Adrenal gland (tissue), 12 donors: Measurements from ENCODE around the gene SRPK2. TPM values are rescaled to one million over a fixed set of nuclear protein-coding genes. Genes with fewer than 3 reads are reported as not detected.
"Not testable (repeated sequence)": the region's sequence is repeated elsewhere in the genome, so short reads cannot be mapped to it uniquely, and the experiment has no call there.

ENCODE experiments used
- DNase-seq, 7 donors: peaks; one replicate each; pipeline ENCODE4 v3.0.0-alpha.2; 2019 to 2020
- H3K27ac ChIP-seq, 5 donors: fragments of 200-600 bp; sonication (generic) in 4 of 5; 1 replicate in 3 of 5; 2 replicates in 2 of 5; pipeline versions ENCODE4 v1.5.1 to v1.8.0; 2016 to 2020; ENCODE audit warnings: mild to moderate bottlenecking in 1 of 5
- H3K27me3 ChIP-seq: fragments of 200-600 bp; 2 replicates; pipeline ENCODE4 v1.8.0; 2021
- H3K36me3 ChIP-seq, 2 donors: fragments of 200-600 bp; replicated peaks in 1 of 2; 1 replicate in 1 of 2; 2 replicates in 1 of 2; pipeline versions ENCODE4 v1.5.1 to v1.8.0; 2018 to 2022
- H3K4me1 ChIP-seq, 2 donors: fragments of 200-600 bp; replicated peaks in 1 of 2; 1 replicate in 1 of 2; 2 replicates in 1 of 2; pipeline versions ENCODE4 v1.5.1 to v1.8.0; 2018 to 2021
- H3K4me3 ChIP-seq, 4 donors: fragments of 200-600 bp; sonication (generic) in 3 of 4; one replicate each; pipeline ENCODE4 v1.5.1; 2016 to 2018
- H3K9me3 ChIP-seq, 3 donors: fragments of 200-600 bp; sonication (generic) in 1 of 3; replicated peaks in 1 of 3; 1 replicate in 2 of 3; 2 replicates in 1 of 3; pipeline versions ENCODE4 v1.5.1 to v1.8.0; 2016 to 2021
- POLR2A ChIP-seq, 2 donors: fragments of 450-650 bp; IDR thresholded peaks; one replicate each; pipeline ENCODE4 v1.6.1; 2017; ENCODE audit warnings: antibody characterized with exemption in 2 of 2, mild to moderate bottlenecking in 2 of 2, moderate library complexity in 1 of 2
- WGBS, 4 donors: extraction: QIAGEN DNeasy Blood & Tissue Kit in 2 of 4; methylation state at CpG; one replicate each; pipeline versions ENCODE4 v1.1.5 to v1.1.7; 2013 to 2017; 5-methylcytosine and 5-hydroxymethylcytosine counted together
- intact Hi-C, 2 donors: fragments of 100-400 bp; cut with DNase I; formaldehyde crosslinking; loops; one replicate each; pipeline versions ENCODE4 v1.14.1 to v1.15.0; 2022 to 2023
- polyA plus RNA-seq, 3 donors: library from polyadenylated mRNA; stranded (reverse); fragments of 200-250 nt in 2 of 3; fragments of 350-450 nt in 1 of 3; fragmentation: Illumina TruSeq in 1 of 3; extraction: RNeasy Lipid Tissue Mini Kit (QIAGEN cat#74804) in 1 of 3; gene quantifications; one replicate each; pipeline ENCODE4 v1.2.3, GENCODE V29; 2013 to 2014
- total RNA-seq, 9 donors: library from RNA; depleted of rRNA in 4 of 9; stranded (reverse); fragments of >200 nt in 4 of 9; fragments of 120-200 nt in 1 of 9; fragmentation: NEBNext Ultra II Directional in 1 of 9; extraction: Animal tissue kit (Norgen Biotek cat#: 25700) in 1 of 9; gene quantifications; one replicate each; pipeline versions ENCODE4 v1.1.0 to v1.2.4, GENCODE V29; 2013 to 2023
- TF ChIP-seq, protein P1 (sequence below), 6 experiments: fragments of 450-650 bp in 4 of 6; fragments of 200-600 bp in 2 of 6; sonication (generic) in 1 of 6; IDR thresholded peaks; 1 replicate in 5 of 6; 2 replicates in 1 of 6; pipeline versions ENCODE4 v1.5.1 to v1.8.0; 2016 to 2021; ENCODE audit warnings: antibody characterized with exemption in 6 of 6, mild to moderate bottlenecking in 2 of 6, moderate library complexity in 1 of 6
- donor health status: healthy with polysubstance abuse.
- donor health status: Bipolar disorder and iron deficiency.
- donor health status: DM: yes; HTN: yes; CAD: no.
- donor health status: DM: no; HTN: no; CAD: no.
- donor health status: DM: no; HTN: no; CAD: no.
- donor health status: DM: yes; HTN: yes; CAD: no.

Gene SRPK2
- total and polyA plus RNA-seq, 12 donors: 7.3 to 64.7 (median 36.6) TPM

DNA sequence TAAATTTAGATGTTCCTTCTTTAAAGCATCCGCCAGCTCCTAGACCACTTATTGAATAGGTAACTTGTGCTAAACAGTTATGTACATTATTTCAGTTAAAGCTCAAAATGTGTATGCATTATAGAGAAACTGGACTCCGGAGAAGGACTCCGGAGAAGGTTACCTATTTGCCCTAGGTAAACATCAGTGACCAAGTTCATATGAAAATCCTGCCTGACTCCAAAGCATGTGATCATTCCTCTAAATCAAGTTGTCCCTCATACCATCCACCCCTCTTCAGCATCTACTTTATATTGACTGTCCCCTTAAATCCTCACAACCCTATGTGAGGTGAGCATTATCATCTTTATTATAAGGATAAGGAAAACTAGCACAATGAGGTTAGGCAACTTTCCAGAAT lies 147.5 kb downstream of the SRPK2 start:
- TF ChIP-seq, protein P1, sequence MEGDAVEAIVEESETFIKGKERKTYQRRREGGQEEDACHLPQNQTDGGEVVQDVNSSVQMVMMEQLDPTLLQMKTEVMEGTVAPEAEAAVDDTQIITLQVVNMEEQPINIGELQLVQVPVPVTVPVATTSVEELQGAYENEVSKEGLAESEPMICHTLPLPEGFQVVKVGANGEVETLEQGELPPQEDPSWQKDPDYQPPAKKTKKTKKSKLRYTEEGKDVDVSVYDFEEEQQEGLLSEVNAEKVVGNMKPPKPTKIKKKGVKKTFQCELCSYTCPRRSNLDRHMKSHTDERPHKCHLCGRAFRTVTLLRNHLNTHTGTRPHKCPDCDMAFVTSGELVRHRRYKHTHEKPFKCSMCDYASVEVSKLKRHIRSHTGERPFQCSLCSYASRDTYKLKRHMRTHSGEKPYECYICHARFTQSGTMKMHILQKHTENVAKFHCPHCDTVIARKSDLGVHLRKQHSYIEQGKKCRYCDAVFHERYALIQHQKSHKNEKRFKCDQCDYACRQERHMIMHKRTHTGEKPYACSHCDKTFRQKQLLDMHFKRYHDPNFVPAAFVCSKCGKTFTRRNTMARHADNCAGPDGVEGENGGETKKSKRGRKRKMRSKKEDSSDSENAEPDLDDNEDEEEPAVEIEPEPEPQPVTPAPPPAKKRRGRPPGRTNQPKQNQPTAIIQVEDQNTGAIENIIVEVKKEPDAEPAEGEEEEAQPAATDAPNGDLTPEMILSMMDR (IDR thresholded peaks at IDR 0.05): no peak
- TF ChIP-seq POLR2A (IDR thresholded peaks at IDR 0.05): no peak
- 96 to 97% (median 97%) methylated on average over 3 of the region's 3 CpGs for WGBS, 4 donors
- Histone ChIP-seq H3K4me3 (no peak overlapping the region), H3K9me3 (no peaks in the 10 kb centered on the region), H3K27me3 (no peaks in the 10 kb centered on the region), H3K27ac (no peak overlapping the region), H3K4me1 (peaks cover 3 to 28% of the 10 kb centered on the region in 2 donors), H3K36me3 (no peaks in the 10 kb centered on the region)
- intact Hi-C loops: no loop called here
- no peak for DNase-seq

DNA sequence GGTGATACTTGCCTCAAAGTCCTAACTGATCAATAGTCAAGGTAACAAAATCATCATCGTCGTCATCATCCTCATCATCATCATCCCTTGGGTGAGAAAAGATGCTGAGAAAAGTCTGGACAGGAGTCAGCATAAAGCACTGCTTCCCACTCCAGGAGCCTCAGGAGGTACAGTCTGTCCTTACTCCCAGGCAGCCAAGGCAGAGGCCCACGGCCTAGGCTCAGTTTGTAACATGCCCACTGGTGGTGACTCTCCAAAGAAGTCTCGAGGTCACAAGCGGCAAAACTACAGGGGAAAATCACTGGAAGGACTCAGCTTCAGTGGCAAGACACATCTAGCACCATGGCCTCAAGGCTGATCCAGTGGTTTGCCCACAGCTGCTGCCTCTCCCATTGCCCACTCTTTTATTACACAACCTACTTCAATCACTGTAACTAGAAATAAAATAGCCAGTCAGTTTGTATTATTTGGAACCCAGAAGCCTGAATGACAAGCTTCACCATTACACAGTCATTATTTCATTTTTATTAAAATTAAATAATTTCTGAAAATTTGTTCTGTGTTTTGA lies 150.4 kb downstream of the SRPK2 start:
- Histone ChIP-seq H3K4me3 (no peak overlapping the region), H3K9me3 (no peaks in the 10 kb centered on the region), H3K27ac (no peak overlapping the region), H3K36me3 (no peaks in the 10 kb centered on the region), H3K27me3 (no peaks in the 10 kb centered on the region), H3K4me1 (peaks cover 0 to 17% of the 10 kb centered on the region in 2 donors)
- no peak for DNase-seq
- 76 to 98% (median 84%) methylated on average over 5 of the region's 5 CpGs for WGBS, 4 donors
- TF ChIP-seq POLR2A (IDR thresholded peaks at IDR 0.05): no peak
- TF ChIP-seq, protein P1 (IDR thresholded peaks at IDR 0.05): no peak
- intact Hi-C loops: no loop called here

DNA sequence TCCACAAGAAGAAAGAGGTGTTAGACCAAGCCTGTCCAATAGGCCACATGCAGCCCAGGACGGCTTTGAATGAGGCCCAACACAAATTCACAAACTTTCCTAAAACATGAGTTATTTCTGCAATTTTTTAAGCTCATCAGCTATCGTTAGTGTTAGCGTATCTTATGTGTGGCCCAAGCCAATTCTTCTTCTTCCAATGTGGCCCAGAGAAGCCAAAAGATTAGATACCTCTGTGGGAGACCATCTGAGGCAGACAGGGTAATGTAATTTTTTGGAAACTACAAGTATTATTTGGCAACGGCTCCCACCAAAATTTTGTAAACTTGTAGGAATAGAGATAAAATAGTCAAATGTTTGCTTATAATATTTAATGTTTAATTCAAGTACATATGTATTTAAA lies 153.8 kb downstream of the SRPK2 start:
- no peak for DNase-seq
- Histone ChIP-seq H3K27ac (no peak overlapping the region), H3K4me1 (peaks cover 0 to 17% of the 10 kb centered on the region in 2 donors), H3K9me3 (no peaks in the 10 kb centered on the region), H3K27me3 (no peaks in the 10 kb centered on the region), H3K4me3 (no peak overlapping the region), H3K36me3 (no peaks in the 10 kb centered on the region)
- WGBS, 4 donors: 77 to 88% (median 87%) methylated on average over 4 of the region's 4 CpGs
- intact Hi-C loops: no loop called here
- TF ChIP-seq POLR2A (IDR thresholded peaks at IDR 0.05): no peak
- TF ChIP-seq, protein P1 (IDR thresholded peaks at IDR 0.05): no peak

DNA sequence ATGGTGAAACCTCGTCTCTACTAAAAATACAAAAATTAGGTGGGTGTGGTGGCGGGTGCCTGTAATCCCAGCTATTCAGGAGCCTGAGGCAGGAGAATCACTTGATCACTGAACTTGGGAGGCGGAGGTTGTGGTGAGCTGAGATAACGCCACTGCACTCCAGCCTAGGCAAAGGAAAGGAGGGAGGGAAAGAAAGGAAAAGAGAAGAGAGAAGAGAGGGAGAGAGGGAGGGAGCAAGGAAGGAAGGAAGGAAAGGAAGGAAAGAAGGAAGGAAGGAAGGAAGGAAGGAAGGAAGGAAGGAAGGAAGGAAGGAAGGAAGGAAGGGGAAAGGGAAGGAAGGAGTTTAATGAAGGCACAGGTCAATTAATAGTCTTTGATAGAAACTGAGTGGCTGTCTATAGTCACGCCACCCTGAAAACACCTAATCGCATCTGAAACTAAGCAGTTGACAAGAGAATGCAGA lies 155.9 kb downstream of the SRPK2 start:
- H3K27ac ChIP-seq, H3K27me3 ChIP-seq, H3K36me3 ChIP-seq, H3K9me3 ChIP-seq, intact Hi-C loops, DNase-seq, H3K4me3 ChIP-seq, H3K4me1 ChIP-seq: not testable (repeated sequence)
- WGBS, 4 donors: 93 to 99% (median 98%) methylated on average over 6 of the region's 6 CpGs

DNA sequence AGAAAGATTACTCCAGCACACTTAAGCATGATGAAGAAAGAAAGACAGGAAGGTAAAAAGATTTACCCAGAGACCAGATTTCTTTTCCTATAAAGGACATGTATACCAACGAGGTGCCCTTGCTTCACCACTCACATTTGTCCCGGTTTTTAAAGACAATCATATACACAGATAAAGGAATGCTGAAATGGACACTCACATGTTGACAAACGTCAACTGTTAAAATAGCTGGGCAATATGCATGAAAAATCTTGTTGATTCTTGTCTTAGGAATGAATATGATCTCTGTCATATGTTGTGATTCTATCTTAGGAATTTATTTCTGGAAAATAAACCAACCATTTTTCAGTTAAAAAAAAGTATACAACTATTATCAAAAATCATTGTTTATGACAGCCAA lies 158.2 kb downstream of the SRPK2 start:
- TF ChIP-seq, protein P1 (IDR thresholded peaks at IDR 0.05): no peak
- no peak for TF ChIP-seq POLR2A (IDR thresholded peaks at IDR 0.05)
- no peaks in the 10 kb centered on the region for H3K9me3 ChIP-seq
- no peak for DNase-seq
- intact Hi-C loops: no loop called here
- no peak overlapping the region for H3K4me3 ChIP-seq
- no peaks in the 10 kb centered on the region for H3K36me3 ChIP-seq
- WGBS, 4 donors: 69 to 80% (median 74%) methylated on average over 3 of the region's 3 CpGs
- no peak overlapping the region for H3K27ac ChIP-seq
- H3K4me1 ChIP-seq: peaks cover 0 to 4% of the 10 kb centered on the region in 2 donors
- H3K27me3 ChIP-seq: no peaks in the 10 kb centered on the region
